A673 (cell line): ENCODE measurements around the gene SURF1.

Source experiments
- CTCF ChIP-seq: fragments of 300-800, 200-600 bp; sonication (generic); conservative IDR thresholded peaks from 2 replicates; pipeline ENCODE4 v1.5.1; 2017; ENCODE audit warnings: low read depth, mild to moderate bottlenecking, antibody characterized with exemption, low read length, moderate library complexity, mixed read lengths
- EZH2 ChIP-seq: fragments of 200-600 bp; sonication (generic); IDR thresholded peaks from 2 replicates; pipeline ENCODE4 v1.6.1; 2017; ENCODE audit warnings: borderline replicate concordance, low read depth, mild to moderate bottlenecking, mixed read lengths, antibody characterized with exemption, low read length; ENCODE audit not compliant: poor library complexity, severe bottlenecking

- TF ChIP-seq CTCF: no peak
- no peak for TF ChIP-seq EZH2
Observed at GRCh38 chr9:133405508-133406438, 49.5 kb upstream of the SURF1 start.
